Measurements from ENCODE around the gene C17orf50. TPM values are rescaled to one million over a fixed set of nuclear protein-coding genes. Genes with fewer than 3 reads are reported as not detected.
A peak's percentile ranks its signal among the peaks of the same experiment; 100 is the strongest.

The C17orf50 gene
- total RNA-seq, 1 donor from 2014 or later = not detected

DNA sequence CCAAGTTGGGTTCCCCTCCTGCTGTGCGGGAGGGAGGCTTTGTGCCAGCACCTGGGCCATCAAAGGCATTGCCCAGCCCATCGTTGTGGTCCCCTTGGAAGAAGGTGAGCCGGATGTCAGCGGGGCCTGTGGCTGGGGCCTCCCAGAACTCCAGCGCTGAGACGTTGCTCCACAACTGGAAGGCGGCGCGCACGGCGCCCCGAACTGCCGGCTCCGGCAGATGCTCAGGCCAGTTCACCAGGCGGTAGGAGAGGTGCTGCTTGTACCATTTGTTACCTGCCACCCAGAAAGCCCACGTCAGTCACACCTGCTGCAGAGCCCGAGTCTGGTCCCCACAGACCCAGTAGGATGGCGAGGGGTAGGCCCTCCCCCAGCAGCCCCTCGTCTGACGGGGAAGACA, 12.4 kb downstream of the C17orf50 start:
- Histone ChIP-seq H3K9me3 (no peaks in the 10 kb centered on the region), H3K4me1 (peaks cover 40% of the 10 kb centered on the region), H3K27ac (peak overlapping the region; percentile 66), H3K27me3 (ENCODE audit: low read depth) (no peaks in the 10 kb centered on the region), H3K36me3 (no peaks in the 10 kb centered on the region), H3K4me3 (no peak overlapping the region)
- ATAC-seq = no peak
- TF ChIP-seq, protein P1, sequence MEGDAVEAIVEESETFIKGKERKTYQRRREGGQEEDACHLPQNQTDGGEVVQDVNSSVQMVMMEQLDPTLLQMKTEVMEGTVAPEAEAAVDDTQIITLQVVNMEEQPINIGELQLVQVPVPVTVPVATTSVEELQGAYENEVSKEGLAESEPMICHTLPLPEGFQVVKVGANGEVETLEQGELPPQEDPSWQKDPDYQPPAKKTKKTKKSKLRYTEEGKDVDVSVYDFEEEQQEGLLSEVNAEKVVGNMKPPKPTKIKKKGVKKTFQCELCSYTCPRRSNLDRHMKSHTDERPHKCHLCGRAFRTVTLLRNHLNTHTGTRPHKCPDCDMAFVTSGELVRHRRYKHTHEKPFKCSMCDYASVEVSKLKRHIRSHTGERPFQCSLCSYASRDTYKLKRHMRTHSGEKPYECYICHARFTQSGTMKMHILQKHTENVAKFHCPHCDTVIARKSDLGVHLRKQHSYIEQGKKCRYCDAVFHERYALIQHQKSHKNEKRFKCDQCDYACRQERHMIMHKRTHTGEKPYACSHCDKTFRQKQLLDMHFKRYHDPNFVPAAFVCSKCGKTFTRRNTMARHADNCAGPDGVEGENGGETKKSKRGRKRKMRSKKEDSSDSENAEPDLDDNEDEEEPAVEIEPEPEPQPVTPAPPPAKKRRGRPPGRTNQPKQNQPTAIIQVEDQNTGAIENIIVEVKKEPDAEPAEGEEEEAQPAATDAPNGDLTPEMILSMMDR (IDR thresholded peaks at IDR 0.05) = no peak
- no peak for DNase-seq
- intact Hi-C loops (cut with DNase I) = no loop called here

GRCh38 chr17:35773679-35774425, 13.2 kb downstream of the C17orf50 start:
- TF ChIP-seq, protein P1 (IDR thresholded peaks at IDR 0.05) = no peak
- Histone ChIP-seq H3K27ac (peak overlapping the region; percentile 66), H3K27me3 (ENCODE audit: low read depth) (no peaks in the 10 kb centered on the region), H3K9me3 (no peaks in the 10 kb centered on the region), H3K36me3 (no peaks in the 10 kb centered on the region), H3K4me3 (no peak overlapping the region), H3K4me1 (peaks cover 47% of the 10 kb centered on the region)
- peak; percentile 71 for DNase-seq
- intact Hi-C loops (cut with DNase I) = no loop called here
- ATAC-seq = peak; percentile 71 to 85

- Histone ChIP-seq H3K4me3 (no peak overlapping the region), H3K4me1 (peaks cover 50% of the 10 kb centered on the region), H3K27ac (peak overlapping the region; percentile 66), H3K27me3 (ENCODE audit: low read depth) (no peaks in the 10 kb centered on the region), H3K36me3 (no peaks in the 10 kb centered on the region), H3K9me3 (no peaks in the 10 kb centered on the region)
- DNase-seq = peak; percentile 63
- TF ChIP-seq, protein P1 (IDR thresholded peaks at IDR 0.05) = no peak
- ATAC-seq = peak; percentile 44 to 72
- intact Hi-C loops (cut with DNase I) = no loop called here
Measured at GRCh38 chr17:35774499-35774898, 13.8 kb downstream of the C17orf50 start.

GRCh38 chr17:35775039-35775438, 14.4 kb downstream of the C17orf50 start:
- Histone ChIP-seq H3K4me3 (no peak overlapping the region), H3K36me3 (no peaks in the 10 kb centered on the region), H3K4me1 (peaks cover 50% of the 10 kb centered on the region), H3K27me3 (ENCODE audit: low read depth) (no peaks in the 10 kb centered on the region), H3K27ac (peak overlapping the region; percentile 66), H3K9me3 (no peaks in the 10 kb centered on the region)
- TF ChIP-seq, protein P1 (IDR thresholded peaks at IDR 0.05) = no peak
- ATAC-seq (no peak), DNase-seq (no peak)
- intact Hi-C loops (cut with DNase I) = no loop called here

- Histone ChIP-seq H3K9me3 (no peaks in the 10 kb centered on the region), H3K36me3 (no peaks in the 10 kb centered on the region), H3K4me3 (no peak overlapping the region), H3K27ac (peak overlapping the region; percentile 66), H3K27me3 (ENCODE audit: low read depth) (no peaks in the 10 kb centered on the region), H3K4me1 (peaks cover 50% of the 10 kb centered on the region)
- no peak for ATAC-seq
- TF ChIP-seq, protein P1 (IDR thresholded peaks at IDR 0.05) = no peak
- intact Hi-C loops (cut with DNase I) = no loop called here
- DNase-seq = no peak
Measured at GRCh38 chr17:35775583-35775982, 14.9 kb downstream of the C17orf50 start.

All from lower lobe of right lung (tissue), 2 donors.